ENCODE data around the gene CEP128. TPM values are rescaled to one million over a fixed set of nuclear protein-coding genes. Genes with fewer than 3 reads are reported as not detected.

CEP128 gene
- total RNA-seq, 1 experiment from 2014 or later, result 12.0 TPM

GRCh38 chr14:80781972-80782367, 159.6 kb downstream of the CEP128 start:
- Mint-ChIP-seq H3K36me3 (no peaks in the 10 kb centered on the region; the same call in 1 of the 2 replicates), H3K27ac (no peak overlapping the region), H3K9me3 (no peaks in the 10 kb centered on the region), H3K27me3 (ENCODE audit: low read depth) (no peaks in the 10 kb centered on the region), H3K4me1 (no peaks in the 10 kb centered on the region), H3K4me3 (no peak overlapping the region)
- TF ChIP-seq ZNF232 (CRISPR knock-in tag; IDR thresholded peaks at IDR 0.05) (no peak), SMAD3 (CRISPR knock-in tag; IDR thresholded peaks at IDR 0.05; ENCODE audit: borderline replicate concordance) (no peak), RELA (CRISPR knock-in tag; IDR thresholded peaks at IDR 0.05; ENCODE audit: borderline replicate concordance) (no peak), MXD4 (CRISPR knock-in tag; IDR thresholded peaks at IDR 0.05; ENCODE audit: borderline replicate concordance) (no peak), AR (CRISPR knock-in tag; IDR thresholded peaks at IDR 0.05) (no peak)
- TF ChIP-seq, protein P1, sequence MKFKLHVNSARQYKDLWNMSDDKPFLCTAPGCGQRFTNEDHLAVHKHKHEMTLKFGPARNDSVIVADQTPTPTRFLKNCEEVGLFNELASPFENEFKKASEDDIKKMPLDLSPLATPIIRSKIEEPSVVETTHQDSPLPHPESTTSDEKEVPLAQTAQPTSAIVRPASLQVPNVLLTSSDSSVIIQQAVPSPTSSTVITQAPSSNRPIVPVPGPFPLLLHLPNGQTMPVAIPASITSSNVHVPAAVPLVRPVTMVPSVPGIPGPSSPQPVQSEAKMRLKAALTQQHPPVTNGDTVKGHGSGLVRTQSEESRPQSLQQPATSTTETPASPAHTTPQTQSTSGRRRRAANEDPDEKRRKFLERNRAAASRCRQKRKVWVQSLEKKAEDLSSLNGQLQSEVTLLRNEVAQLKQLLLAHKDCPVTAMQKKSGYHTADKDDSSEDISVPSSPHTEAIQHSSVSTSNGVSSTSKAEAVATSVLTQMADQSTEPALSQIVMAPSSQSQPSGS (CRISPR knock-in tag; IDR thresholded peaks at IDR 0.05; ENCODE audit: borderline replicate concordance, low read depth), result no peak
- CTCF ChIA-PET, result no interaction called here
- POLR2A ChIA-PET, result no interaction called here
- no peak for ATAC-seq
- no peak for DNase-seq (ENCODE audit: low spot score)

DNA sequence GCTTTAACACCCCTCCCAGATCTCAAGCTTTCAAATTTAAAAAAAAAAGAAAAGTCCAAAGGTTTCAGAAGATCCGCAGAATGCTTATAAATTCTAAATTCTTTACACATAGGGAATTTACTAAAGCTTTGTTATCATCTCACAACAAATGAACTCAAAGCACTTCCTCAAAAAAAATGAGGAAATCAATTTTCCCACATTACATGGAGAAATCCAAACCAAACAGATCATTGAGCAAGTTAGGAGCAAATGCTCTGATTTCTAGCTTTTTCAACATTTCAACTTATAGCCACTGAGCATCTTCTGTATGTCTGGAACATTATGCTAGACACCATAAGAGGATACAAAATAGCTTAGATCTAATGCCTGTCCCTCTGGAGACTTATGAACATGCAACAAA, 161.0 kb downstream of the CEP128 start:
- Mint-ChIP-seq H3K4me3 (no peak overlapping the region), H3K27ac (no peak overlapping the region), H3K9me3 (no peaks in the 10 kb centered on the region), H3K36me3 (no peaks in the 10 kb centered on the region; the same call in 1 of the 2 replicates), H3K27me3 (ENCODE audit: low read depth) (no peaks in the 10 kb centered on the region), H3K4me1 (no peaks in the 10 kb centered on the region)
- ATAC-seq (no peak), DNase-seq (ENCODE audit: low spot score) (no peak)
- CTCF ChIA-PET, result no interaction called here
- TF ChIP-seq ARID4B (CRISPR knock-in tag; IDR thresholded peaks at IDR 0.05; ENCODE audit: borderline replicate concordance) (no peak), ZNF416 (CRISPR knock-in tag; IDR thresholded peaks at IDR 0.05) (no peak), KAT7 (CRISPR knock-in tag; IDR thresholded peaks at IDR 0.05; ENCODE audit: borderline replicate concordance) (no peak), PRRX2 (CRISPR knock-in tag; IDR thresholded peaks at IDR 0.05) (no peak), ATF3 (CRISPR knock-in tag; conservative IDR thresholded peaks at IDR 0.05) (no peak), TEAD4 (CRISPR knock-in tag; IDR thresholded peaks at IDR 0.05) (no peak), USF1 (CRISPR knock-in tag; IDR thresholded peaks at IDR 0.05) (no peak), ELF4 (CRISPR knock-in tag; IDR thresholded peaks at IDR 0.05; ENCODE audit: low read depth) (no peak)
- TF ChIP-seq, protein P2, sequence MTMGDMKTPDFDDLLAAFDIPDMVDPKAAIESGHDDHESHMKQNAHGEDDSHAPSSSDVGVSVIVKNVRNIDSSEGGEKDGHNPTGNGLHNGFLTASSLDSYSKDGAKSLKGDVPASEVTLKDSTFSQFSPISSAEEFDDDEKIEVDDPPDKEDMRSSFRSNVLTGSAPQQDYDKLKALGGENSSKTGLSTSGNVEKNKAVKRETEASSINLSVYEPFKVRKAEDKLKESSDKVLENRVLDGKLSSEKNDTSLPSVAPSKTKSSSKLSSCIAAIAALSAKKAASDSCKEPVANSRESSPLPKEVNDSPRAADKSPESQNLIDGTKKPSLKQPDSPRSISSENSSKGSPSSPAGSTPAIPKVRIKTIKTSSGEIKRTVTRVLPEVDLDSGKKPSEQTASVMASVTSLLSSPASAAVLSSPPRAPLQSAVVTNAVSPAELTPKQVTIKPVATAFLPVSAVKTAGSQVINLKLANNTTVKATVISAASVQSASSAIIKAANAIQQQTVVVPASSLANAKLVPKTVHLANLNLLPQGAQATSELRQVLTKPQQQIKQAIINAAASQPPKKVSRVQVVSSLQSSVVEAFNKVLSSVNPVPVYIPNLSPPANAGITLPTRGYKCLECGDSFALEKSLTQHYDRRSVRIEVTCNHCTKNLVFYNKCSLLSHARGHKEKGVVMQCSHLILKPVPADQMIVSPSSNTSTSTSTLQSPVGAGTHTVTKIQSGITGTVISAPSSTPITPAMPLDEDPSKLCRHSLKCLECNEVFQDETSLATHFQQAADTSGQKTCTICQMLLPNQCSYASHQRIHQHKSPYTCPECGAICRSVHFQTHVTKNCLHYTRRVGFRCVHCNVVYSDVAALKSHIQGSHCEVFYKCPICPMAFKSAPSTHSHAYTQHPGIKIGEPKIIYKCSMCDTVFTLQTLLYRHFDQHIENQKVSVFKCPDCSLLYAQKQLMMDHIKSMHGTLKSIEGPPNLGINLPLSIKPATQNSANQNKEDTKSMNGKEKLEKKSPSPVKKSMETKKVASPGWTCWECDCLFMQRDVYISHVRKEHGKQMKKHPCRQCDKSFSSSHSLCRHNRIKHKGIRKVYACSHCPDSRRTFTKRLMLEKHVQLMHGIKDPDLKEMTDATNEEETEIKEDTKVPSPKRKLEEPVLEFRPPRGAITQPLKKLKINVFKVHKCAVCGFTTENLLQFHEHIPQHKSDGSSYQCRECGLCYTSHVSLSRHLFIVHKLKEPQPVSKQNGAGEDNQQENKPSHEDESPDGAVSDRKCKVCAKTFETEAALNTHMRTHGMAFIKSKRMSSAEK (CRISPR knock-in tag; IDR thresholded peaks at IDR 0.05; ENCODE audit: borderline replicate concordance), result no peak
- POLR2A ChIA-PET, result no interaction called here

Data from WTC11 (cell line).